Neural progenitor cell (in vitro differentiated cells): ENCODE results near the gene LHFPL5. TPM values are rescaled to one million over a fixed set of nuclear protein-coding genes. Genes with fewer than 3 reads are reported as not detected.

Experiments
- DNase-seq: peaks from one replicate; pipeline ENCODE4 v3.0.0-alpha.2; 2016; ENCODE audit warnings: low spot score
- H2AFZ ChIP-seq: fragments of 200-600 bp; sonication (generic); replicated peaks from 2 replicates; pipeline ENCODE4 v1.6.1; 2016; ENCODE audit warnings: antibody characterized with exemption
- H3F3A ChIP-seq: fragments of 200-600 bp; sonication (generic); 2 replicates; pipeline ENCODE4 v1.6.1; 2016; ENCODE audit warnings: antibody characterized with exemption, low read depth
- H3K27ac ChIP-seq: fragments of 200-600 bp; sonication (generic); 2 replicates; pipeline ENCODE4 v1.5.1; 2016; ENCODE audit warnings: mild to moderate bottlenecking
- H3K27me3 ChIP-seq: fragments of 200-600 bp; sonication (generic); 2 replicates; pipeline ENCODE4 v1.6.1; 2016; ENCODE audit warnings: mild to moderate bottlenecking, moderate library complexity
- H3K36me3 ChIP-seq: fragments of 200-600 bp; sonication (generic); 2 replicates; pipeline ENCODE4 v1.5.1; 2016
- H3K4me1 ChIP-seq: fragments of 200-600 bp; sonication (generic); 2 replicates; pipeline ENCODE4 v1.6.1; 2016; ENCODE audit warnings: mixed run types
- H3K4me2 ChIP-seq: fragments of 200-600 bp; sonication (generic); 2 replicates; pipeline ENCODE4 v1.6.1; 2016
- H3K4me3 ChIP-seq: fragments of 200-600 bp; sonication (generic); 2 replicates; pipeline ENCODE4 v1.5.1; 2016
- H3K79me2 ChIP-seq: fragments of 200-600 bp; sonication (generic); 2 replicates; pipeline ENCODE4 v1.6.1; 2016; ENCODE audit warnings: low read depth
- H3K9ac ChIP-seq: fragments of 200-600 bp; sonication (generic); 2 replicates; pipeline ENCODE4 v1.6.1; 2016
- H3K9me3 ChIP-seq: fragments of 200-600 bp; sonication (generic); 2 replicates; pipeline ENCODE4 v1.5.1; 2016; ENCODE audit warnings: low read depth
- H4K20me1 ChIP-seq: fragments of 200-600 bp; sonication (generic); 2 replicates; pipeline ENCODE4 v1.6.1; 2016; ENCODE audit warnings: low read depth
- H3K27ac Mint-ChIP-seq: 3 replicates; pipeline ENCODE4 v1.8.0; 2021; ENCODE audit warnings: mixed read lengths
- H3K27me3 Mint-ChIP-seq: 2 replicates; pipeline ENCODE4 v1.8.0; 2022; ENCODE audit warnings: low read depth, mild to moderate bottlenecking, inconsistent platforms, moderate library complexity, mixed read lengths; ENCODE audit not compliant: insufficient read depth
- H3K36me3 Mint-ChIP-seq: 3 replicates; pipeline ENCODE4 v1.8.0; 2021; ENCODE audit warnings: mixed read lengths
- H3K4me1 Mint-ChIP-seq: 3 replicates; pipeline ENCODE4 v1.8.0; 2021; ENCODE audit warnings: mixed read lengths
- H3K4me3 Mint-ChIP-seq: 3 replicates; pipeline ENCODE4 v1.8.0; 2021; ENCODE audit warnings: mild to moderate bottlenecking, moderate library complexity, mixed read lengths
- H3K9me3 Mint-ChIP-seq: 3 replicates; pipeline ENCODE4 v1.8.0; 2020; ENCODE audit warnings: mixed read lengths
- EZH2 ChIP-seq: fragments of 200-600 bp; sonication (generic); IDR thresholded peaks from 2 replicates; pipeline ENCODE4 v1.6.1; 2017; ENCODE audit warnings: antibody characterized with exemption, mild to moderate bottlenecking, moderate library complexity
- EZH2phosphoT487 ChIP-seq: fragments of 200-600 bp; sonication (generic); IDR thresholded peaks from 2 replicates; pipeline ENCODE4 v1.6.1; 2017; ENCODE audit warnings: antibody characterized with exemption
- total RNA-seq: library from RNA; depleted of rRNA; stranded (reverse); fragments of >200 nt; gene quantifications from 2 replicates; pipeline ENCODE4 v1.2.3, GENCODE V29; 2015; ENCODE audit warnings: low replicate concordance
- TF ChIP-seq, protein P1 (sequence below): fragments of 200-600 bp; sonication (generic); IDR thresholded peaks from 2 replicates; pipeline ENCODE4 v1.5.1; 2017; ENCODE audit warnings: antibody characterized with exemption, mild to moderate bottlenecking

LHFPL5 gene
- total RNA-seq, 1 donor from 2014 or later = not detected

GRCh38 chr6:35781290-35781689, 23.9 kb upstream of the LHFPL5 start:
- TF ChIP-seq EZH2phosphoT487 (no peak), EZH2 (no peak)
- TF ChIP-seq, protein P1, sequence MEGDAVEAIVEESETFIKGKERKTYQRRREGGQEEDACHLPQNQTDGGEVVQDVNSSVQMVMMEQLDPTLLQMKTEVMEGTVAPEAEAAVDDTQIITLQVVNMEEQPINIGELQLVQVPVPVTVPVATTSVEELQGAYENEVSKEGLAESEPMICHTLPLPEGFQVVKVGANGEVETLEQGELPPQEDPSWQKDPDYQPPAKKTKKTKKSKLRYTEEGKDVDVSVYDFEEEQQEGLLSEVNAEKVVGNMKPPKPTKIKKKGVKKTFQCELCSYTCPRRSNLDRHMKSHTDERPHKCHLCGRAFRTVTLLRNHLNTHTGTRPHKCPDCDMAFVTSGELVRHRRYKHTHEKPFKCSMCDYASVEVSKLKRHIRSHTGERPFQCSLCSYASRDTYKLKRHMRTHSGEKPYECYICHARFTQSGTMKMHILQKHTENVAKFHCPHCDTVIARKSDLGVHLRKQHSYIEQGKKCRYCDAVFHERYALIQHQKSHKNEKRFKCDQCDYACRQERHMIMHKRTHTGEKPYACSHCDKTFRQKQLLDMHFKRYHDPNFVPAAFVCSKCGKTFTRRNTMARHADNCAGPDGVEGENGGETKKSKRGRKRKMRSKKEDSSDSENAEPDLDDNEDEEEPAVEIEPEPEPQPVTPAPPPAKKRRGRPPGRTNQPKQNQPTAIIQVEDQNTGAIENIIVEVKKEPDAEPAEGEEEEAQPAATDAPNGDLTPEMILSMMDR = no peak
- Mint-ChIP-seq H3K9me3 (no peaks in the 10 kb centered on the region), H3K27ac (no peak overlapping the region), H3K4me1 (peaks cover 5% of the 10 kb centered on the region), H3K36me3 (no peaks in the 10 kb centered on the region), H3K4me3 (no peak overlapping the region), H3K27me3 (peaks cover 12% of the 10 kb centered on the region)
- H2AFZ ChIP-seq = no peak overlapping the region
- no peaks in the 10 kb centered on the region for H3K79me2 ChIP-seq
- no peaks in the 10 kb centered on the region for H3K4me1 ChIP-seq
- H3K27me3 ChIP-seq = peaks cover 10% of the 10 kb centered on the region
- no peaks in the 10 kb centered on the region for H4K20me1 ChIP-seq
- H3K27ac ChIP-seq = no peak overlapping the region
- H3K9ac ChIP-seq = no peak overlapping the region
- no peaks in the 10 kb centered on the region for H3K36me3 ChIP-seq
- DNase-seq = no peak
- H3K4me2 ChIP-seq = no peak overlapping the region
- no peaks in the 10 kb centered on the region for H3K9me3 ChIP-seq
- H3K4me3 ChIP-seq = no peak overlapping the region
- no peaks in the 10 kb centered on the region for H3F3A ChIP-seq

DNA sequence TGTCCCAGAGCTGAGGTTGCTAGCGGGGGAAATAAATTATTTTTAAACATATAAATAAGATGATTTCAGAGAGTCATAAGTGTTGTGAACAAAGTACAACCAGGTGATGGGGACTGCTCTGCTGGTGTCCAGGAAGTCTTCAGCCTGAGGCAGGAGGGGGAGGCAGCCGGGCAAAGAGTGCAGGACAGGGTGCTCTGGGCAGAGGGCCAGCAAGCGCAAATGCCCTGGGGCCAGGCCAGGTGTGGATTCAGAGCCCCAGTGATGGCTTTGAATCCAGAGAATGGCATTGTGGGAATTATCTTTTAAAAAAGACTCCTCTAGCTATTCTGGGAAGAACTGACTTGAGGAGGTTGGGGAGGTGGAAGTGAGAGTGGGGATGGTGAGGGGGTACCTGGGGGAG, 22.7 kb upstream of the LHFPL5 start:
- H3K27ac Mint-ChIP-seq = no peak overlapping the region
- Histone ChIP-seq H4K20me1 (no peaks in the 10 kb centered on the region), H3K9ac (no peak overlapping the region), H3K36me3 (no peaks in the 10 kb centered on the region), H3F3A (no peaks in the 10 kb centered on the region), H3K79me2 (no peaks in the 10 kb centered on the region), H3K4me3 (no peak overlapping the region), H3K27ac (no peak overlapping the region), H3K4me2 (no peak overlapping the region), H3K9me3 (no peaks in the 10 kb centered on the region), H2AFZ (no peak overlapping the region), H3K4me1 (no peaks in the 10 kb centered on the region), H3K27me3 (peaks cover under 1% of the 10 kb centered on the region)
- H3K27me3 Mint-ChIP-seq = peaks cover 14% of the 10 kb centered on the region
- H3K36me3 Mint-ChIP-seq = no peaks in the 10 kb centered on the region
- DNase-seq = no peak
- H3K9me3 Mint-ChIP-seq = no peaks in the 10 kb centered on the region
- no peak overlapping the region for H3K4me3 Mint-ChIP-seq
- peaks cover 2% of the 10 kb centered on the region for H3K4me1 Mint-ChIP-seq
- no peak for TF ChIP-seq EZH2phosphoT487

- Histone ChIP-seq H3K79me2 (no peaks in the 10 kb centered on the region), H2AFZ (no peak overlapping the region), H3K27me3 (no peaks in the 10 kb centered on the region), H3F3A (no peaks in the 10 kb centered on the region), H3K4me1 (no peaks in the 10 kb centered on the region), H4K20me1 (no peaks in the 10 kb centered on the region), H3K4me3 (no peak overlapping the region), H3K36me3 (no peaks in the 10 kb centered on the region), H3K27ac (no peak overlapping the region), H3K9ac (no peak overlapping the region), H3K9me3 (no peaks in the 10 kb centered on the region), H3K4me2 (no peak overlapping the region)
- peaks cover 8% of the 10 kb centered on the region for H3K27me3 Mint-ChIP-seq
- H3K4me1 Mint-ChIP-seq = no peaks in the 10 kb centered on the region
- TF ChIP-seq EZH2phosphoT487 (no peak), EZH2 (no peak)
- TF ChIP-seq, protein P1 = no peak
- no peaks in the 10 kb centered on the region for H3K9me3 Mint-ChIP-seq
- no peak for DNase-seq
- no peaks in the 10 kb centered on the region for H3K36me3 Mint-ChIP-seq
- H3K27ac Mint-ChIP-seq = no peak overlapping the region
- H3K4me3 Mint-ChIP-seq = no peak overlapping the region
Measured at GRCh38 chr6:35784200-35784599, 21.0 kb upstream of the LHFPL5 start.

GRCh38 chr6:35786272-35786671, 18.9 kb upstream of the LHFPL5 start:
- no peak for DNase-seq
- Histone ChIP-seq H3K9ac (no peak overlapping the region), H3K4me3 (no peak overlapping the region), H3K4me1 (no peaks in the 10 kb centered on the region), H3K79me2 (no peaks in the 10 kb centered on the region), H3F3A (no peaks in the 10 kb centered on the region), H3K9me3 (no peaks in the 10 kb centered on the region), H3K27me3 (no peaks in the 10 kb centered on the region), H3K27ac (no peak overlapping the region), H3K4me2 (no peak overlapping the region), H4K20me1 (no peaks in the 10 kb centered on the region), H3K36me3 (no peaks in the 10 kb centered on the region), H2AFZ (no peak overlapping the region)
- peaks cover 9% of the 10 kb centered on the region for H3K27me3 Mint-ChIP-seq
- no peak for TF ChIP-seq EZH2
- TF ChIP-seq, protein P1 = no peak
- no peak for TF ChIP-seq EZH2phosphoT487
- no peaks in the 10 kb centered on the region for H3K9me3 Mint-ChIP-seq
- no peaks in the 10 kb centered on the region for H3K36me3 Mint-ChIP-seq
- no peak overlapping the region for H3K4me3 Mint-ChIP-seq
- no peaks in the 10 kb centered on the region for H3K4me1 Mint-ChIP-seq
- no peak overlapping the region for H3K27ac Mint-ChIP-seq
